Measurements from ENCODE around the gene RAP1GAP2.

DNA sequence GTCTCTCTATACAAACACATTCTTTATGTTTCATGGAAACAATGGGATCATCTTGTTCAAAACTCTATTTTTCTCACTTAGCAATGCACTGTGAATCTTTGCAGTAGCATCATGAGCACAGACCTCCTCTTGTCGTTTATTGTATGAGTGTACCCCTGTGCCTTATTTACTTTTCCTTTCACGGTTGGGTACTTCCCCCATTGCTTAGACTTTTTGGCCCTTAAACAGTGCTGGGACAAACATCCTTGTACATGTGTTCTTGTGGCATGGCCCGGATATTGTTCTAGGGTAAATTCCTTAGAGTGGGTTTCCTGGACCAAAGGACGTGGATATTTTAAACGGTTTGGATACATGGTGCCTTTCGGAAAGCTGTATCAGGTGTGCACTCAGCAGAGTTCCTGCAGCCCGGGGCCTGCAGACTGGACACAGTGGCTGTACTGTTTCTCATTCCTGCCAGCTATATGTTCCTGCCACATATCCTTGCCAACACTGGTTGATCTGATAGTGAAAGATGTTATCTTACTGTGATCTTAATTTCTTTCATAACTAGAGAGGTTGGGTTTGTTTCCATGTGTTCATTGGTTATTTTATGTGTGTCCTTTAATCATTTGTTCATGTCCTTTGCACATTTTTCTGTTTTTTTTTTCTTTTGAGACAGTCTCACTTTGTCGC lies 156.1 kb downstream of the RAP1GAP2 start:
- TF ChIP-seq POLR2A (IDR thresholded peaks at IDR 0.05): no peak
- TF ChIP-seq, protein P1, sequence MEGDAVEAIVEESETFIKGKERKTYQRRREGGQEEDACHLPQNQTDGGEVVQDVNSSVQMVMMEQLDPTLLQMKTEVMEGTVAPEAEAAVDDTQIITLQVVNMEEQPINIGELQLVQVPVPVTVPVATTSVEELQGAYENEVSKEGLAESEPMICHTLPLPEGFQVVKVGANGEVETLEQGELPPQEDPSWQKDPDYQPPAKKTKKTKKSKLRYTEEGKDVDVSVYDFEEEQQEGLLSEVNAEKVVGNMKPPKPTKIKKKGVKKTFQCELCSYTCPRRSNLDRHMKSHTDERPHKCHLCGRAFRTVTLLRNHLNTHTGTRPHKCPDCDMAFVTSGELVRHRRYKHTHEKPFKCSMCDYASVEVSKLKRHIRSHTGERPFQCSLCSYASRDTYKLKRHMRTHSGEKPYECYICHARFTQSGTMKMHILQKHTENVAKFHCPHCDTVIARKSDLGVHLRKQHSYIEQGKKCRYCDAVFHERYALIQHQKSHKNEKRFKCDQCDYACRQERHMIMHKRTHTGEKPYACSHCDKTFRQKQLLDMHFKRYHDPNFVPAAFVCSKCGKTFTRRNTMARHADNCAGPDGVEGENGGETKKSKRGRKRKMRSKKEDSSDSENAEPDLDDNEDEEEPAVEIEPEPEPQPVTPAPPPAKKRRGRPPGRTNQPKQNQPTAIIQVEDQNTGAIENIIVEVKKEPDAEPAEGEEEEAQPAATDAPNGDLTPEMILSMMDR (IDR thresholded peaks at IDR 0.05): no peak
- no peak for TF ChIP-seq POLR2AphosphoS5 (IDR thresholded peaks at IDR 0.05)
